ENCODE data around the gene CHST13. TPM values are rescaled to one million over a fixed set of nuclear protein-coding genes. Genes with fewer than 3 reads are reported as not detected.

Gene CHST13
- total RNA-seq, 3 donors from 2014 or later: 0.29 to 0.80 TPM; not detected in 1

DNA sequence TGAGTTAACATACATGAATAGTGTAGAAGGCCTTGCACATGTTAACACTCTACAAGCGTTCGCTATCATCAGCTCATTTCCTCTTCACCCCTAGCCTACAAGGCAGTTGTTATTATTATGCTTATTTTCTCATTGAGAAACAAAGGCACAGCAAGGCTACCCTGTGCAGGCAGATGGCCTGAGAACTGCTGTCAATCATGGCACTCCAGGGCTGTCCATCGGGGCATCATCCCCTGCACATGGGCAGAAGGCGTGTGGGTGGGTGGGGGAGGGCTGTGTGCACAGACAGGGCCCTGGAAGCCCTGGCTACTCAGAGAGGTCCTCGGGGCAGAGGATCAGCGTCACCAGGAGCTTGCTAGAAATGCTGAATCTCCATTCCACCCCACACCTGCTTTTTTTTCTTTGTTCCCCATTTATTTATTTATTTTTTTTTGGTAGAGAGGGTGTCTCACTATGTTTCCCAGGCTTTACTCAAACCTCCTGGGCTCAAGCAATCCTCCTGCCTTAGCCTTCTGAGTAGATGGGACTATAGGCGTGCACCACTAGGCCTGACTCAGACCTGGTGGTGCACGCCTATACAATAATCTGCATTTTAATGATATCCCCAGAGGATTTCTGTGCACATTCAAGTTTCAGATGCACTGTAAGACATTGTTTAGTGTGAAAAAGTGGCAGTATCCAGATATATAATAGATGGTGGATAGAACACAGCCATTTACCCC, 38.6 kb upstream of the CHST13 start:
- H3K27me3 ChIP-seq: no peaks in the 10 kb centered on the region

DNA sequence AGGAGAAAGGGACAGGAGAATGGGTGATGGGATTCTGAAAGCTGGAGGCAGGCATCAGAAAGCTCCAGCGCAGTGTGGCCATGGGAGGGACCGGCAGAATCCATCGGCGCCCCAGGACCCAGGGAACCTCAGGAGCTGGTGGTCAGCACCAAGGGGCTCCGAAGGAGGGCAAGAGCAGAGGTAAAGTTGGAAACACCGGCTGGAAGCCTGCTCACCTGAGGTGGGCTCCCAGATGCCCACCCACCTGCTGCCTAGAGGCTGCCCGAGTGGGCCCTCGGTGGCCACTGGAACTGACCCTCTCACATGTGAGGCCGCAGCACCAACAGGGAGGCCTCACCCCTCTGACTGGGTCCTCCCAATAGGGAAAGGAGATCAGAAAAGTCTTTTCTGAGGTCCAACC, 38.0 kb upstream of the CHST13 start:
- Histone ChIP-seq H3K36me3 (no peaks in the 10 kb centered on the region), H3K27me3 (no peaks in the 10 kb centered on the region), H3K4me3 (no peak overlapping the region), H3K4me1 (no peaks in the 10 kb centered on the region), H3K9me3 (no peaks in the 10 kb centered on the region), H3K27ac (no peak overlapping the region)
- TF ChIP-seq POLR2A (IDR thresholded peaks at IDR 0.05) (no peak), POLR2AphosphoS5 (IDR thresholded peaks at IDR 0.05) (no peak)
- TF ChIP-seq, protein P1, sequence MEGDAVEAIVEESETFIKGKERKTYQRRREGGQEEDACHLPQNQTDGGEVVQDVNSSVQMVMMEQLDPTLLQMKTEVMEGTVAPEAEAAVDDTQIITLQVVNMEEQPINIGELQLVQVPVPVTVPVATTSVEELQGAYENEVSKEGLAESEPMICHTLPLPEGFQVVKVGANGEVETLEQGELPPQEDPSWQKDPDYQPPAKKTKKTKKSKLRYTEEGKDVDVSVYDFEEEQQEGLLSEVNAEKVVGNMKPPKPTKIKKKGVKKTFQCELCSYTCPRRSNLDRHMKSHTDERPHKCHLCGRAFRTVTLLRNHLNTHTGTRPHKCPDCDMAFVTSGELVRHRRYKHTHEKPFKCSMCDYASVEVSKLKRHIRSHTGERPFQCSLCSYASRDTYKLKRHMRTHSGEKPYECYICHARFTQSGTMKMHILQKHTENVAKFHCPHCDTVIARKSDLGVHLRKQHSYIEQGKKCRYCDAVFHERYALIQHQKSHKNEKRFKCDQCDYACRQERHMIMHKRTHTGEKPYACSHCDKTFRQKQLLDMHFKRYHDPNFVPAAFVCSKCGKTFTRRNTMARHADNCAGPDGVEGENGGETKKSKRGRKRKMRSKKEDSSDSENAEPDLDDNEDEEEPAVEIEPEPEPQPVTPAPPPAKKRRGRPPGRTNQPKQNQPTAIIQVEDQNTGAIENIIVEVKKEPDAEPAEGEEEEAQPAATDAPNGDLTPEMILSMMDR (IDR thresholded peaks at IDR 0.05): no peak
- DNase-seq (ENCODE audit: low spot score in 2 of 2): no peak
- intact Hi-C loops (cut with DNase I; ENCODE audit: low total_unique reads): no loop called here

More for the DNA sequence above, 38.6 kb upstream of the CHST13 start:
- TF ChIP-seq, protein P1 (IDR thresholded peaks at IDR 0.05): no peak
- no peak for TF ChIP-seq POLR2AphosphoS5 (IDR thresholded peaks at IDR 0.05)
- TF ChIP-seq POLR2A (IDR thresholded peaks at IDR 0.05): no peak
- no peak for DNase-seq (ENCODE audit: low spot score in 2 of 2)
- Histone ChIP-seq H3K27ac (no peak overlapping the region), H3K4me3 (no peak overlapping the region), H3K4me1 (no peaks in the 10 kb centered on the region), H3K9me3 (no peaks in the 10 kb centered on the region), H3K36me3 (no peaks in the 10 kb centered on the region)
- intact Hi-C loops (cut with DNase I; ENCODE audit: low total_unique reads): no loop called here

DNA sequence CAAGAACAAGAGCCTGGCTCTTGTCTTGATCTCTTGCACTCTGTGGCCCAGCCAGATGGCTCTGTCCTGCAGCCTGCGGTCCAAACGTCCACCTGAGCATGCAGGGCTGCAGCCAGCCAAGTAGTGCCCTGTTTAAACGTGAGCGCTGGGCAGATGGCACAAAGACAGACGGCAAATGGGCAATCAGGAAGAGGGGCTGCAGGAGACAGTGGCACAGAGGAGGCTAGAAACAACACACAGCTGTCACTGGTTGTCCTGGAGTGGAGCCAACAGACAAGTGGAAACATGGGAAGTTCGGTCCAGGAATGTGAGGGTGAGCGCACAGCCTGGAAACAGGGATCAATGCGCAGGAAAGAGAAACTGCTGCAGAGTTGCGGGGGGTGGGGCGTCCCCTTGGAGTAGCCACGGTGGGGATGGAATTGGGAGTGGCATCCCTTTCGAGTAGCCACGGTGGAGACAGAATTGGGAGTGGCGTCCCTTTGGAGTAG, 37.6 kb upstream of the CHST13 start:
- no peak for DNase-seq (ENCODE audit: low spot score in 2 of 2)
- Histone ChIP-seq H3K36me3 (no peaks in the 10 kb centered on the region), H3K27ac (peak overlapping the region in 1 of 2 donors; percentile 52), H3K9me3 (no peaks in the 10 kb centered on the region), H3K4me1 (no peaks in the 10 kb centered on the region), H3K27me3 (no peaks in the 10 kb centered on the region), H3K4me3 (no peak overlapping the region)
- TF ChIP-seq POLR2AphosphoS5 (IDR thresholded peaks at IDR 0.05) (no peak), POLR2A (IDR thresholded peaks at IDR 0.05) (no peak)
- TF ChIP-seq, protein P1 (IDR thresholded peaks at IDR 0.05): no peak
- intact Hi-C loops (cut with DNase I; ENCODE audit: low total_unique reads): no loop called here

GRCh38 chr3:126487151-126487771, 36.7 kb upstream of the CHST13 start:
- H3K9me3 ChIP-seq: no peaks in the 10 kb centered on the region
- no peak overlapping the region for H3K4me3 ChIP-seq
- H3K27ac ChIP-seq: peak overlapping the region in 1 of 2 donors; percentile 52
- no peaks in the 10 kb centered on the region for H3K27me3 ChIP-seq
- no peak for DNase-seq (ENCODE audit: low spot score in 2 of 2)
- TF ChIP-seq POLR2A (IDR thresholded peaks at IDR 0.05): no peak
- TF ChIP-seq POLR2AphosphoS5 (IDR thresholded peaks at IDR 0.05): no peak
- TF ChIP-seq, protein P1 (IDR thresholded peaks at IDR 0.05): no peak
- intact Hi-C loops (cut with DNase I; ENCODE audit: low total_unique reads): no loop called here
- no peaks in the 10 kb centered on the region for H3K36me3 ChIP-seq
- no peaks in the 10 kb centered on the region for H3K4me1 ChIP-seq

- DNase-seq (ENCODE audit: low spot score in 2 of 2): no peak
- H3K27me3 ChIP-seq: no peaks in the 10 kb centered on the region
- intact Hi-C loops (cut with DNase I; ENCODE audit: low total_unique reads): no loop called here
- no peak for TF ChIP-seq POLR2A (IDR thresholded peaks at IDR 0.05)
- TF ChIP-seq, protein P1 (IDR thresholded peaks at IDR 0.05): no peak
- no peak for TF ChIP-seq POLR2AphosphoS5 (IDR thresholded peaks at IDR 0.05)
- no peaks in the 10 kb centered on the region for H3K4me1 ChIP-seq
- H3K4me3 ChIP-seq: no peak overlapping the region
- no peaks in the 10 kb centered on the region for H3K9me3 ChIP-seq
- no peaks in the 10 kb centered on the region for H3K36me3 ChIP-seq
- no peak overlapping the region for H3K27ac ChIP-seq
These were observed 35.8 kb upstream of the CHST13 start for GRCh38 chr3:126488185-126488584.
